ENCODE results near the gene CKAP4.

DNA sequence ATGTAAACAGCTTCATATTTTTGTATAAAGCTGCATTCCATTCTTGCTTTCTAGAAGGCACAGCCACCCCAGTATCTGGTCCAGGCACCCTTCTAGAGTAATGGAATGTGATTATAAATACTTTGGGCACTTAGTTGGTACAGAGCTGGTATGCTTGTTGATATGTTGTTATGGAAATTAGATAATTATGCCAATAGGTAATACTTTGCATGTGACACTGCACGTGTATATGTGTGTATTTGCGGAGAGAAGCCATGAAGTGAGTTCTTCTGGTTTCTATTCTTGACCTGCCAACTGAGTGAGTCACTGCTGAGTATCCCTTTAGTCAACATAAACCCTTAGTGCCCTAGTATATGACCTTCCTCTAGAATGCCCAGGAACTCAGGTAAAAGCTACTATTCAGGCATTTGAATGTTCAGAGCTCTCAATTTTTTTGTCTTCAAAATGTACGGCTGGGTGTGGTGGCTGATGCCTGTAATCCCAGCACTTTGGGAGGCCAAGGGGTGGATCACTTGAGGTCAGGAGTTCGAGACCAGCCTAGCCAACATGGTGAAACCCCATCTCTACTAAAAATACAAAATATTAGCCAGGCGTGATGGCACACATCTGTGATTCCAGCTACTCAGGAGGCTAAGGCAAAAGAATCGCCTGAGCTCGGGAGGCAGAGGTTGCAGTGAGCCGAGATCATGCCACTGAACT is 48.5 kb upstream of the CKAP4 start:
- TF ChIP-seq, protein P1, sequence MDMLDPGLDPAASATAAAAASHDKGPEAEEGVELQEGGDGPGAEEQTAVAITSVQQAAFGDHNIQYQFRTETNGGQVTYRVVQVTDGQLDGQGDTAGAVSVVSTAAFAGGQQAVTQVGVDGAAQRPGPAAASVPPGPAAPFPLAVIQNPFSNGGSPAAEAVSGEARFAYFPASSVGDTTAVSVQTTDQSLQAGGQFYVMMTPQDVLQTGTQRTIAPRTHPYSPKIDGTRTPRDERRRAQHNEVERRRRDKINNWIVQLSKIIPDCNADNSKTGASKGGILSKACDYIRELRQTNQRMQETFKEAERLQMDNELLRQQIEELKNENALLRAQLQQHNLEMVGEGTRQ (IDR thresholded peaks at IDR 0.05) = 0 out of 2 replicates have a peak, but pooled peaks have one; percentile 18
- TF ChIP-seq SREBF2 (IDR thresholded peaks at IDR 0.05) (no peak), RCOR1 (IDR thresholded peaks at IDR 0.05; ENCODE audit: low read depth, low read length) (no peak), MYC (IDR thresholded peaks at IDR 0.05; ENCODE audit: borderline replicate concordance, low read length) (no peak), EP300 (IDR thresholded peaks at IDR 0.05) (no peak)
- TF ChIP-seq, protein P2, sequence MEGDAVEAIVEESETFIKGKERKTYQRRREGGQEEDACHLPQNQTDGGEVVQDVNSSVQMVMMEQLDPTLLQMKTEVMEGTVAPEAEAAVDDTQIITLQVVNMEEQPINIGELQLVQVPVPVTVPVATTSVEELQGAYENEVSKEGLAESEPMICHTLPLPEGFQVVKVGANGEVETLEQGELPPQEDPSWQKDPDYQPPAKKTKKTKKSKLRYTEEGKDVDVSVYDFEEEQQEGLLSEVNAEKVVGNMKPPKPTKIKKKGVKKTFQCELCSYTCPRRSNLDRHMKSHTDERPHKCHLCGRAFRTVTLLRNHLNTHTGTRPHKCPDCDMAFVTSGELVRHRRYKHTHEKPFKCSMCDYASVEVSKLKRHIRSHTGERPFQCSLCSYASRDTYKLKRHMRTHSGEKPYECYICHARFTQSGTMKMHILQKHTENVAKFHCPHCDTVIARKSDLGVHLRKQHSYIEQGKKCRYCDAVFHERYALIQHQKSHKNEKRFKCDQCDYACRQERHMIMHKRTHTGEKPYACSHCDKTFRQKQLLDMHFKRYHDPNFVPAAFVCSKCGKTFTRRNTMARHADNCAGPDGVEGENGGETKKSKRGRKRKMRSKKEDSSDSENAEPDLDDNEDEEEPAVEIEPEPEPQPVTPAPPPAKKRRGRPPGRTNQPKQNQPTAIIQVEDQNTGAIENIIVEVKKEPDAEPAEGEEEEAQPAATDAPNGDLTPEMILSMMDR (IDR thresholded peaks at IDR 0.05) = no peak
